ENCODE measurements around the gene ARMH4.

Gene ARMH4

GRCh38 chr14:58066115-58066514 lies 85.9 kb downstream of the ARMH4 start:
- no peaks in the 10 kb centered on the region for H3K4me1 ChIP-seq (ENCODE audit: control insufficient read depth, insufficient read depth, low read length)
- H3K4me2 ChIP-seq (ENCODE audit: low read length), result no peak overlapping the region
- no peak overlapping the region for H3K9ac ChIP-seq (ENCODE audit: low read depth, low read length)
- no peaks in the 10 kb centered on the region for H3K36me3 ChIP-seq (ENCODE audit: insufficient read depth, low read length)
- no peaks in the 10 kb centered on the region for H3K9me3 ChIP-seq (replicated peaks; ENCODE audit: low read length)
- H3K27me3 ChIP-seq (ENCODE audit: control insufficient read depth, insufficient read depth, low read length), result peaks cover 7% of the 10 kb centered on the region
- H3K4me3 ChIP-seq (ENCODE audit: low read length), result no peak overlapping the region

GRCh38 chr14:58061581-58061980 lies 90.4 kb downstream of the ARMH4 start:
- Histone ChIP-seq H3K4me2 (ENCODE audit: low read length) (no peak overlapping the region), H3K27me3 (ENCODE audit: control insufficient read depth, insufficient read depth, low read length) (peaks cover 17% of the 10 kb centered on the region), H3K4me1 (ENCODE audit: control insufficient read depth, insufficient read depth, low read length) (no peaks in the 10 kb centered on the region), H3K4me3 (ENCODE audit: low read length) (no peak overlapping the region), H3K9me3 (replicated peaks; ENCODE audit: low read length) (no peaks in the 10 kb centered on the region), H3K9ac (ENCODE audit: low read depth, low read length) (no peak overlapping the region), H3K36me3 (ENCODE audit: insufficient read depth, low read length) (no peaks in the 10 kb centered on the region)

GRCh38 chr14:58060898-58061297 lies 91.1 kb downstream of the ARMH4 start:
- Histone ChIP-seq H3K36me3 (ENCODE audit: insufficient read depth, low read length) (no peaks in the 10 kb centered on the region), H3K9ac (ENCODE audit: low read depth, low read length) (no peak overlapping the region), H3K4me3 (ENCODE audit: low read length) (no peak overlapping the region), H3K4me1 (ENCODE audit: control insufficient read depth, insufficient read depth, low read length) (no peaks in the 10 kb centered on the region), H3K9me3 (replicated peaks; ENCODE audit: low read length) (no peaks in the 10 kb centered on the region), H3K4me2 (ENCODE audit: low read length) (no peak overlapping the region), H3K27me3 (ENCODE audit: control insufficient read depth, insufficient read depth, low read length) (peaks cover 17% of the 10 kb centered on the region)

GRCh38 chr14:58060077-58060476 lies 91.9 kb downstream of the ARMH4 start:
- H3K4me2 ChIP-seq (ENCODE audit: low read length), result no peak overlapping the region
- no peaks in the 10 kb centered on the region for H3K4me1 ChIP-seq (ENCODE audit: control insufficient read depth, insufficient read depth, low read length)
- H3K4me3 ChIP-seq (ENCODE audit: low read length), result no peak overlapping the region
- peaks cover 17% of the 10 kb centered on the region for H3K27me3 ChIP-seq (ENCODE audit: control insufficient read depth, insufficient read depth, low read length)
- no peaks in the 10 kb centered on the region for H3K36me3 ChIP-seq (ENCODE audit: insufficient read depth, low read length)
- H3K9ac ChIP-seq (ENCODE audit: low read depth, low read length), result no peak overlapping the region
- no peaks in the 10 kb centered on the region for H3K9me3 ChIP-seq (replicated peaks; ENCODE audit: low read length)

DNA sequence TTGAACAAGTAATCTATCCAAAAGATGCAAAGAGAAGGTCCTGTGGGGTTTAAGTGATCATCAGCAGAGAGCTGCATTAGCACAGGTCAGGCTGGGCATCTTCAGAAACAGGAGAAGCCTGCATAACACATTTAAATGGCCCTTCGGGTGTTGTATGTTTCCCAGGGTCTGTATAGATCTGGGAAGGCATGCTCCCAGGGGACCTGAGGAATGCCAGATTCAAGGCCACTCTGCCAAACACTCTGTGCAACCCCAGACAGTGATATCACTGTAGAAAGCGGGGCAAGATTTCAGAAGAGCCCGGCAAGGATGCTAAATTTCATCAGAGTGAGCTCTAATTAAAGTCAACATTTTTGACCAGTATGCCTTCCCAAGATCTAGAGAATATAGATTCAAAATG lies 92.9 kb downstream of the ARMH4 start:
- Histone ChIP-seq H3K4me3 (ENCODE audit: low read length) (no peak overlapping the region), H3K27me3 (ENCODE audit: control insufficient read depth, insufficient read depth, low read length) (peaks cover 17% of the 10 kb centered on the region), H3K9ac (ENCODE audit: low read depth, low read length) (no peak overlapping the region), H3K4me2 (ENCODE audit: low read length) (no peak overlapping the region), H3K36me3 (ENCODE audit: insufficient read depth, low read length) (no peaks in the 10 kb centered on the region), H3K4me1 (ENCODE audit: control insufficient read depth, insufficient read depth, low read length) (no peaks in the 10 kb centered on the region), H3K9me3 (replicated peaks; ENCODE audit: low read length) (no peaks in the 10 kb centered on the region)

DNA sequence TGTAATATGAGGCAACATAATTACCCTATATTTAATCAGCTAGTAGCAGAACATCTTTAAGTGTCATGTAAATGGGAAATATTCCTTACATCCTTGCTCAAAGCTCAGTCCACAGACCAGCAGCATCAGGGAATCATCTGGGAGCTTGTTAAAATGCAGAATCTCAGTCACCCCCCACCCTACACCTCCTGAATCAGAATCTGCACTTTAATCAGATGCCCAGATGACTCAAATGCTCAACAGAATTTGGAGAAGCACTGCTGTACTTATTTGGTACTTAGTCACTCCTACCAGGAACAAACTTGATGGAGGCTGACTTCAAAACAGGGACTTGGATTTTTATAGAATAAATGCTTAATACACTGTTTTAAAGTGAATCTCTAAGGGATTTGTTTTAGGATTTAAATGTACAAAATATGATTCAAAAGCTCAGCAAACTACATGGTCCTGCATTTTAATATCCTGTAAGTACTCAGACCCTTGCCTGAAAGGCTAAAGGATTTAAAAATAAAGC lies 96.5 kb downstream of the ARMH4 start:
- Histone ChIP-seq H3K4me2 (ENCODE audit: low read length) (no peak overlapping the region), H3K4me1 (ENCODE audit: control insufficient read depth, insufficient read depth, low read length) (no peaks in the 10 kb centered on the region), H3K9ac (ENCODE audit: low read depth, low read length) (no peak overlapping the region), H3K4me3 (ENCODE audit: low read length) (no peak overlapping the region), H3K36me3 (ENCODE audit: insufficient read depth, low read length) (no peaks in the 10 kb centered on the region), H3K27me3 (ENCODE audit: control insufficient read depth, insufficient read depth, low read length) (peaks cover 12% of the 10 kb centered on the region), H3K9me3 (replicated peaks; ENCODE audit: low read length) (no peaks in the 10 kb centered on the region)

DNA sequence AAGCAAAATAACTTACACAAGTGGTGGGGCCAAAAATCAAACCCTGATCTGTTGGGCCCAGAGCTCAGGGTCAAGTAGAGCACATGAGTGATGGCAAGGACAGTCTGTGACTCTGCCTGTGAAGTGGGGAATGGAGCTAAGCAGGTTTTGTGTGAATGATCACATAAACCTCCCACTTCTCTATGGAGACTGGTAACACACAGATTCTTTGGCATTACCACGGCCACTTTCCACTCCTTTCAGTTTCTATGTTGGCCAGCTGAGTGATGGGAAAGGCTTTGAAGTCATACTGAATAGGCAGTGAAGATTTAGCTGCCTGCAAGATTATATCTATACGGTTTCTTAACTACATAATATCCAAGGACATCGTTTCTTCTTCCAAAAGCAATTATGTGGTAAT lies 97.9 kb downstream of the ARMH4 start:
- H3K36me3 ChIP-seq (ENCODE audit: insufficient read depth, low read length), result no peaks in the 10 kb centered on the region
- no peak overlapping the region for H3K9ac ChIP-seq (ENCODE audit: low read depth, low read length)
- H3K27me3 ChIP-seq (ENCODE audit: control insufficient read depth, insufficient read depth, low read length), result peaks cover 4% of the 10 kb centered on the region
- H3K4me3 ChIP-seq (ENCODE audit: low read length), result no peak overlapping the region
- H3K9me3 ChIP-seq (replicated peaks; ENCODE audit: low read length), result no peaks in the 10 kb centered on the region
- H3K4me2 ChIP-seq (ENCODE audit: low read length), result no peak overlapping the region
- H3K4me1 ChIP-seq (ENCODE audit: control insufficient read depth, insufficient read depth, low read length), result no peaks in the 10 kb centered on the region

- no peaks in the 10 kb centered on the region for H3K4me1 ChIP-seq (ENCODE audit: control insufficient read depth, insufficient read depth, low read length)
- no peak overlapping the region for H3K4me3 ChIP-seq (ENCODE audit: low read length)
- no peaks in the 10 kb centered on the region for H3K27me3 ChIP-seq (ENCODE audit: control insufficient read depth, insufficient read depth, low read length)
These were observed 103.8 kb downstream of the ARMH4 start for GRCh38 chr14:58048219-58048618.

GRCh38 chr14:58027904-58028303 lies 124.1 kb downstream of the ARMH4 start:
- H3K9me3 ChIP-seq (replicated peaks; ENCODE audit: low read length), result no peaks in the 10 kb centered on the region
- no peaks in the 10 kb centered on the region for H3K36me3 ChIP-seq (ENCODE audit: insufficient read depth, low read length)
- no peaks in the 10 kb centered on the region for H3K4me1 ChIP-seq (ENCODE audit: control insufficient read depth, insufficient read depth, low read length)
- no peak overlapping the region for H3K9ac ChIP-seq (ENCODE audit: low read depth, low read length)
- no peak overlapping the region for H3K4me3 ChIP-seq (ENCODE audit: low read length)
- no peaks in the 10 kb centered on the region for H3K27me3 ChIP-seq (ENCODE audit: control insufficient read depth, insufficient read depth, low read length)
- H3K4me2 ChIP-seq (ENCODE audit: low read length), result no peak overlapping the region

More at GRCh38 chr14:58048219-58048618, 103.8 kb downstream of the ARMH4 start:
- H3K36me3 ChIP-seq (ENCODE audit: insufficient read depth, low read length), result no peaks in the 10 kb centered on the region
- no peak overlapping the region for H3K4me2 ChIP-seq (ENCODE audit: low read length)
- no peaks in the 10 kb centered on the region for H3K9me3 ChIP-seq (replicated peaks; ENCODE audit: low read length)
- H3K9ac ChIP-seq (ENCODE audit: low read depth, low read length), result no peak overlapping the region

- Histone ChIP-seq H3K9ac (ENCODE audit: low read depth, low read length) (no peak overlapping the region), H3K27me3 (ENCODE audit: control insufficient read depth, insufficient read depth, low read length) (no peaks in the 10 kb centered on the region), H3K36me3 (ENCODE audit: insufficient read depth, low read length) (no peaks in the 10 kb centered on the region), H3K4me1 (ENCODE audit: control insufficient read depth, insufficient read depth, low read length) (no peaks in the 10 kb centered on the region), H3K4me2 (ENCODE audit: low read length) (no peak overlapping the region), H3K9me3 (replicated peaks; ENCODE audit: low read length) (no peaks in the 10 kb centered on the region), H3K4me3 (ENCODE audit: low read length) (no peak overlapping the region)
These were observed 125.0 kb downstream of the ARMH4 start for GRCh38 chr14:58026967-58027366.

GRCh38 chr14:58026219-58026618 lies 125.8 kb downstream of the ARMH4 start:
- no peaks in the 10 kb centered on the region for H3K27me3 ChIP-seq (ENCODE audit: control insufficient read depth, insufficient read depth, low read length)
- no peaks in the 10 kb centered on the region for H3K4me1 ChIP-seq (ENCODE audit: control insufficient read depth, insufficient read depth, low read length)
- H3K4me3 ChIP-seq (ENCODE audit: low read length), result no peak overlapping the region
- no peak overlapping the region for H3K4me2 ChIP-seq (ENCODE audit: low read length)
- no peak overlapping the region for H3K9ac ChIP-seq (ENCODE audit: low read depth, low read length)
- no peaks in the 10 kb centered on the region for H3K36me3 ChIP-seq (ENCODE audit: insufficient read depth, low read length)
- no peaks in the 10 kb centered on the region for H3K9me3 ChIP-seq (replicated peaks; ENCODE audit: low read length)

GRCh38 chr14:58014778-58015177 lies 137.2 kb downstream of the ARMH4 start:
- no peaks in the 10 kb centered on the region for H3K9me3 ChIP-seq (replicated peaks; ENCODE audit: low read length)
- H3K4me2 ChIP-seq (ENCODE audit: low read length), result no peak overlapping the region
- no peak overlapping the region for H3K4me3 ChIP-seq (ENCODE audit: low read length)
- H3K9ac ChIP-seq (ENCODE audit: low read depth, low read length), result no peak overlapping the region
- H3K36me3 ChIP-seq (ENCODE audit: insufficient read depth, low read length), result no peaks in the 10 kb centered on the region
- H3K4me1 ChIP-seq (ENCODE audit: control insufficient read depth, insufficient read depth, low read length), result no peaks in the 10 kb centered on the region
- no peaks in the 10 kb centered on the region for H3K27me3 ChIP-seq (ENCODE audit: control insufficient read depth, insufficient read depth, low read length)

Data from skeletal muscle satellite cell (primary cell).